Measurements from ENCODE around the gene VPS16.

The VPS16 gene

GRCh38 chr20:2866236-2866635, 25.7 kb downstream of the VPS16 start:
- TF ChIP-seq, protein P1, sequence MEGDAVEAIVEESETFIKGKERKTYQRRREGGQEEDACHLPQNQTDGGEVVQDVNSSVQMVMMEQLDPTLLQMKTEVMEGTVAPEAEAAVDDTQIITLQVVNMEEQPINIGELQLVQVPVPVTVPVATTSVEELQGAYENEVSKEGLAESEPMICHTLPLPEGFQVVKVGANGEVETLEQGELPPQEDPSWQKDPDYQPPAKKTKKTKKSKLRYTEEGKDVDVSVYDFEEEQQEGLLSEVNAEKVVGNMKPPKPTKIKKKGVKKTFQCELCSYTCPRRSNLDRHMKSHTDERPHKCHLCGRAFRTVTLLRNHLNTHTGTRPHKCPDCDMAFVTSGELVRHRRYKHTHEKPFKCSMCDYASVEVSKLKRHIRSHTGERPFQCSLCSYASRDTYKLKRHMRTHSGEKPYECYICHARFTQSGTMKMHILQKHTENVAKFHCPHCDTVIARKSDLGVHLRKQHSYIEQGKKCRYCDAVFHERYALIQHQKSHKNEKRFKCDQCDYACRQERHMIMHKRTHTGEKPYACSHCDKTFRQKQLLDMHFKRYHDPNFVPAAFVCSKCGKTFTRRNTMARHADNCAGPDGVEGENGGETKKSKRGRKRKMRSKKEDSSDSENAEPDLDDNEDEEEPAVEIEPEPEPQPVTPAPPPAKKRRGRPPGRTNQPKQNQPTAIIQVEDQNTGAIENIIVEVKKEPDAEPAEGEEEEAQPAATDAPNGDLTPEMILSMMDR (IDR thresholded peaks at IDR 0.05) = no peak
- Mint-ChIP-seq H3K4me3 (no peak overlapping the region), H3K9me3 (no peaks in the 10 kb centered on the region), H3K36me3 (ENCODE audit: low read depth) (peaks cover 14% of the 10 kb centered on the region), H3K27me3 (ENCODE audit: low read depth, poor library complexity) (peaks cover 18% of the 10 kb centered on the region), H3K4me1 (peaks cover 19% of the 10 kb centered on the region), H3K27ac (no peak overlapping the region)
- no peak for DNase-seq

- Mint-ChIP-seq H3K4me3 (no peak overlapping the region), H3K4me1 (peaks cover 26% of the 10 kb centered on the region), H3K27me3 (ENCODE audit: low read depth, poor library complexity) (peaks cover 27% of the 10 kb centered on the region), H3K9me3 (no peaks in the 10 kb centered on the region), H3K27ac (peak overlapping the region; percentile 83), H3K36me3 (ENCODE audit: low read depth) (peaks cover 12% of the 10 kb centered on the region)
- peak; percentile 21 for DNase-seq
- TF ChIP-seq, protein P1 (IDR thresholded peaks at IDR 0.05) = no peak
Measured at GRCh38 chr20:2867081-2867864, 26.7 kb downstream of the VPS16 start.

GRCh38 chr20:2869381-2869780, 28.8 kb downstream of the VPS16 start:
- H3K4me3 Mint-ChIP-seq = no peak overlapping the region
- no peak for DNase-seq
- no peak overlapping the region for H3K27ac Mint-ChIP-seq
- peaks cover 37% of the 10 kb centered on the region for H3K4me1 Mint-ChIP-seq
- no peaks in the 10 kb centered on the region for H3K9me3 Mint-ChIP-seq
- peaks cover 12% of the 10 kb centered on the region for H3K36me3 Mint-ChIP-seq (ENCODE audit: low read depth)
- TF ChIP-seq, protein P1 (IDR thresholded peaks at IDR 0.05) = no peak
- H3K27me3 Mint-ChIP-seq (ENCODE audit: low read depth, poor library complexity) = peaks cover 37% of the 10 kb centered on the region

- H3K36me3 Mint-ChIP-seq (ENCODE audit: low read depth) = peaks cover 6% of the 10 kb centered on the region
- H3K4me3 Mint-ChIP-seq = no peak overlapping the region
- TF ChIP-seq, protein P1 (IDR thresholded peaks at IDR 0.05) = no peak
- peaks cover 52% of the 10 kb centered on the region for H3K4me1 Mint-ChIP-seq
- peaks cover 37% of the 10 kb centered on the region for H3K27me3 Mint-ChIP-seq (ENCODE audit: low read depth, poor library complexity)
- no peak for DNase-seq
- no peak overlapping the region for H3K27ac Mint-ChIP-seq
- no peaks in the 10 kb centered on the region for H3K9me3 Mint-ChIP-seq
Measured at GRCh38 chr20:2871111-2871465, 30.5 kb downstream of the VPS16 start.

DNA sequence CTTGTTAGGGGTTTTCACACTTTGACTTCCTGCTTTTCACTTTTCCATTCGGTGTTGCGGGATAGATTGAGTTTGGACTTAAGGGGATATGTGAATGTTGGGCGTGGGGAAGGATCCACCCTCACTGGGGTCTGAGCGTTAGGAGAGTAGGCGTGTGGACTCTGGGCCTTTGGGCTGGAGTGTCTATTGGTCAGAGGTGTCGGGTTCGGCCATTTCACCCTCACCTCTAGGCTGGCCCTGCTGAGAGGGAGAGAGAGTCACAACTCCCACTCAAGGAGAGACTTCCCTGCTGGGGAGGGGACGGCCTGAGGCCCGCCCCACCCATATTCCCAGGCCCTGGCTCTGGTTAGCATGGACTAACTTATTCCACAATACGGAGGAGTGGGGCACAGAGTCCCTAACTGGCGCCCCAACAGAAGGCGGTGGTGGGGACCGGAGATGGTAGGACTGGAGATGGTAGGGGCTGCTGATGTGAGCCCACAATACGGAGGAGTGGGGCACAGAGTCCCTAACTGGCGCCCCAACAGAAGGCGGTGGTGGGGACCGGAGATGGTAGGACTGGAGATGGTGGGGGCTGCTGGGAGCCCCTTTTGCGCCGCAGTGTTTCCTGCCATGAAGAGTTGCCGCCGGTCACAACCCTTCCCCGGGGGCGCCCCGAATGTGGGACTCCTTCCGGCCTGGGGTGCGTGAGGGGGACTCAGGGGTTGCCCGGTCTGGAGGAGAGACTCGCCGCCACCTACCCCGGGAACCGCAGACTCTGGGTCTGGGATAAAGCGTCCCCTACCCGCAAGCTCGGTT, 31.3 kb downstream of the VPS16 start:
- Mint-ChIP-seq H3K4me3 (peak overlapping the region; percentile 85), H3K9me3 (no peaks in the 10 kb centered on the region), H3K27ac (no peak overlapping the region), H3K27me3 (ENCODE audit: low read depth, poor library complexity) (peaks cover 37% of the 10 kb centered on the region), H3K4me1 (peaks cover 57% of the 10 kb centered on the region), H3K36me3 (ENCODE audit: low read depth) (peaks cover 10% of the 10 kb centered on the region)
- TF ChIP-seq, protein P1 (IDR thresholded peaks at IDR 0.05) = no peak
- DNase-seq = no peak

Measured in nephron progenitor cell (in vitro differentiated cells).